Mammary epithelial cell (primary cell): ENCODE results near the gene PVALEF.

Experiments
- CTCF ChIP-seq, 2 donors: IDR thresholded peaks in 1 of 2; conservative IDR thresholded peaks in 1 of 2; 2 replicates each; pipeline ENCODE4 v1.5.1; 2011 to 2012; ENCODE audit warnings: inconsistent platforms in 2 of 2, low read length in 2 of 2, mild to moderate bottlenecking in 2 of 2, control low read depth in 1 of 2, low read depth in 1 of 2; ENCODE audit not compliant: insufficient read depth in 1 of 2; ENCODE audit errors: extremely low read depth in 1 of 2
- EZH2 ChIP-seq: IDR thresholded peaks from 2 replicates; pipeline ENCODE4 v1.6.1; 2012; ENCODE audit warnings: low read length, inconsistent platforms, borderline replicate concordance

GRCh38 chr17:81116704-81117103 is 48.6 kb upstream of the PVALEF start:
- TF ChIP-seq CTCF (conservative IDR thresholded peaks at IDR 0.05 in 1 of 2, IDR thresholded peaks at IDR 0.05 in 1 of 2; ENCODE audit: extremely low read depth in 1 of 2, insufficient read depth in 1 of 2, low read depth in 1 of 2, low read length in 2 of 2) (no peak), EZH2 (no peak)
